HepG2 (cell line): ENCODE measurements around the gene ASGR1. TPM values are rescaled to one million over a fixed set of nuclear protein-coding genes. Genes with fewer than 3 reads are reported as not detected.

ENCODE experiments used
- DPF2 ChIP-seq: sonication (generic); formaldehyde crosslinking; IDR thresholded peaks from 2 replicates; pipeline ENCODE4 v1.4.0; 2020; ENCODE audit warnings: mild to moderate bottlenecking, low read depth, missing genetic modification reagents, borderline replicate concordance
- FOXP4 ChIP-seq: sonication (generic); formaldehyde crosslinking; IDR thresholded peaks from 2 replicates; pipeline ENCODE4 v1.4.0; 2020; ENCODE audit warnings: missing genetic modification reagents
- FUBP1 ChIP-seq: sonication (generic); formaldehyde crosslinking; IDR thresholded peaks from 2 replicates; pipeline ENCODE4 v1.5.1; 2020; ENCODE audit warnings: missing genetic modification reagents, mild to moderate bottlenecking, borderline replicate concordance
- GRHL1 ChIP-seq: sonication (generic); formaldehyde crosslinking; conservative IDR thresholded peaks from 2 replicates; pipeline ENCODE4 v1.8.0; 2022; ENCODE audit warnings: missing genetic modification reagents
- MED1 ChIP-seq: sonication (generic); formaldehyde crosslinking; IDR thresholded peaks from 2 replicates; pipeline ENCODE4 v1.4.0; 2020; ENCODE audit warnings: missing genetic modification reagents
- ZC3H13 ChIP-seq: sonication (generic); formaldehyde crosslinking; IDR thresholded peaks from 2 replicates; pipeline ENCODE4 v1.8.1; 2023; ENCODE audit warnings: mild to moderate bottlenecking, missing genetic modification reagents, moderate library complexity
- ZNF407 ChIP-seq: sonication (generic); formaldehyde crosslinking; IDR thresholded peaks from one replicate; pipeline ENCODE4 v1.5.1; 2020; ENCODE audit warnings: mild to moderate bottlenecking, missing genetic modification reagents; ENCODE audit errors: not compliant biosample characterization
- ZNF619 ChIP-seq: sonication (generic); formaldehyde crosslinking; IDR thresholded peaks from 2 replicates; pipeline ENCODE4 v1.4.0; 2020; ENCODE audit warnings: mild to moderate bottlenecking, missing genetic modification reagents
- ZXDC ChIP-seq: sonication (generic); formaldehyde crosslinking; IDR thresholded peaks from 2 replicates; pipeline ENCODE4 v1.5.0; 2020; ENCODE audit warnings: mild to moderate bottlenecking, missing genetic modification reagents
- polyA plus RNA-seq, 8 experiments: library from polyadenylated mRNA; depleted of rRNA in 3 of 8; stranded (reverse) in 7 of 8; unstranded in 1 of 8; fragments of >200 nt; fragmentation: Illumina TruSeq in 4 of 8; extraction: Trizol in 4 of 8; gene quantifications; 2 replicates each; pipeline versions ENCODE4 v1.2.1 to v1.2.3, GENCODE V29; 2011 to 2016; ENCODE audit warnings: low read depth in 4 of 8, missing spikeins in 1 of 8, mixed read lengths in 1 of 8; ENCODE audit not compliant: insufficient read depth in 1 of 8
- total RNA-seq, 5 experiments: library from RNA; depleted of rRNA; stranded (reverse); fragments of >200 nt; fragmentation: Illumina TruSeq; extraction: Trizol; gene quantifications; 2 replicates each; pipeline ENCODE4 v1.2.3, GENCODE V29; 2016; ENCODE audit warnings: low read depth in 1 of 5

Gene ASGR1
- total and polyA plus RNA-seq, 2 of the 13 experiments (the other 11 are each of a cell fraction or from before 2014, with no cell fraction given): 353 to 796 TPM

- no peak for TF ChIP-seq ZNF407 (CRISPR knock-in tag)
- TF ChIP-seq ZNF619 (CRISPR knock-in tag): no peak
- peak; percentile 48 for TF ChIP-seq MED1
- TF ChIP-seq ZXDC (CRISPR knock-in tag): no peak
- TF ChIP-seq ZC3H13 (CRISPR knock-in tag): no peak
- no peak for TF ChIP-seq FUBP1 (CRISPR knock-in tag)
- TF ChIP-seq FOXP4 (CRISPR knock-in tag): peak; percentile 51; the same call in 1 of the 2 replicates
- peak; percentile 56; the same call in 1 of the 2 replicates for TF ChIP-seq DPF2 (CRISPR knock-in tag)
- no peak for TF ChIP-seq GRHL1
These were observed 46.6 kb downstream of the ASGR1 start (continued) for GRCh38 chr17:7132511-7133094.
